ENCODE data around the gene TMEM258. TPM values are rescaled to one million over a fixed set of nuclear protein-coding genes. Genes with fewer than 3 reads are reported as not detected.

Gene TMEM258
- total and polyA plus RNA-seq, 4 donors, result 43.9 to 229 (median 163) TPM

DNA sequence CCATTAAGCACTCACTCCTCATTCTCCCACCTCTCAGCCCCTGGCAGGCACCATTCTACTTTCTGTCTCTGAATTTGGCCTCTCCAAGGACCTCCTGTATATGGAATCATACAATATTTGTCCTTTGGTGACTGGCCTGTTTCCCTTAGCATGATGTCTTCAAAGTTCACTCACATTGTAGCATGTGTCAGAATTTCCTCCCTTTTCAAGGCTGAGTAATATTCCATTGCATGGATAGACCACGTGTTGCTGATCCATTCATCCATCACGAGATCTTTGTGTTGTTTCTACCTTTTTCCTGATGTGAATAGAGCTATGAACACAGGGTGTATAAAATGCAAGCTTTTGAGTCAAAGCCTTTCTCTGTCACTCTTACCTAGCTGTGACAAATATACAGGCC is 47.3 kb upstream of the TMEM258 start:
- H3K9ac ChIP-seq (ENCODE audit: insufficient read depth in 1 of 2, low read length in 2 of 2), result no peak overlapping the region
- no peaks in the 10 kb centered on the region for H3K27me3 ChIP-seq (ENCODE audit: control insufficient read depth in 3 of 3, insufficient read depth in 3 of 3, low read length in 2 of 3)
- peaks cover 0 to 16% (median 12%) of the 10 kb centered on the region in 4 donors for H3K36me3 ChIP-seq (ENCODE audit: control insufficient read depth in 4 of 4, insufficient read depth in 4 of 4, low read length in 4 of 4)
- H3K9me3 ChIP-seq (ENCODE audit: control insufficient read depth in 4 of 4, insufficient read depth in 3 of 4, low read length in 3 of 4), result peaks cover 0 to 2% (median 0%) of the 10 kb centered on the region in 4 donors
- H3K27ac ChIP-seq (ENCODE audit: low read depth in 1 of 2, low read length in 1 of 2), result no peak overlapping the region
- ATAC-seq (ENCODE audit: insufficient read depth, low FRiP score) (no peak), DNase-seq (no peak)
- 97 to 98% methylated on average over 2 of the region's 2 CpGs for WGBS, 2 donors
- TF ChIP-seq, protein P1, sequence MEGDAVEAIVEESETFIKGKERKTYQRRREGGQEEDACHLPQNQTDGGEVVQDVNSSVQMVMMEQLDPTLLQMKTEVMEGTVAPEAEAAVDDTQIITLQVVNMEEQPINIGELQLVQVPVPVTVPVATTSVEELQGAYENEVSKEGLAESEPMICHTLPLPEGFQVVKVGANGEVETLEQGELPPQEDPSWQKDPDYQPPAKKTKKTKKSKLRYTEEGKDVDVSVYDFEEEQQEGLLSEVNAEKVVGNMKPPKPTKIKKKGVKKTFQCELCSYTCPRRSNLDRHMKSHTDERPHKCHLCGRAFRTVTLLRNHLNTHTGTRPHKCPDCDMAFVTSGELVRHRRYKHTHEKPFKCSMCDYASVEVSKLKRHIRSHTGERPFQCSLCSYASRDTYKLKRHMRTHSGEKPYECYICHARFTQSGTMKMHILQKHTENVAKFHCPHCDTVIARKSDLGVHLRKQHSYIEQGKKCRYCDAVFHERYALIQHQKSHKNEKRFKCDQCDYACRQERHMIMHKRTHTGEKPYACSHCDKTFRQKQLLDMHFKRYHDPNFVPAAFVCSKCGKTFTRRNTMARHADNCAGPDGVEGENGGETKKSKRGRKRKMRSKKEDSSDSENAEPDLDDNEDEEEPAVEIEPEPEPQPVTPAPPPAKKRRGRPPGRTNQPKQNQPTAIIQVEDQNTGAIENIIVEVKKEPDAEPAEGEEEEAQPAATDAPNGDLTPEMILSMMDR (IDR thresholded peaks at IDR 0.05; ENCODE audit: control extremely low read depth, extremely low read depth), result no peak
- H3K4me1 ChIP-seq (ENCODE audit: control insufficient read depth in 5 of 5, insufficient read depth in 5 of 5, low read length in 5 of 5), result peaks cover 0 to 4% (median 0%) of the 10 kb centered on the region in 5 donors
- no peak overlapping the region for H3K4me3 ChIP-seq

DNA sequence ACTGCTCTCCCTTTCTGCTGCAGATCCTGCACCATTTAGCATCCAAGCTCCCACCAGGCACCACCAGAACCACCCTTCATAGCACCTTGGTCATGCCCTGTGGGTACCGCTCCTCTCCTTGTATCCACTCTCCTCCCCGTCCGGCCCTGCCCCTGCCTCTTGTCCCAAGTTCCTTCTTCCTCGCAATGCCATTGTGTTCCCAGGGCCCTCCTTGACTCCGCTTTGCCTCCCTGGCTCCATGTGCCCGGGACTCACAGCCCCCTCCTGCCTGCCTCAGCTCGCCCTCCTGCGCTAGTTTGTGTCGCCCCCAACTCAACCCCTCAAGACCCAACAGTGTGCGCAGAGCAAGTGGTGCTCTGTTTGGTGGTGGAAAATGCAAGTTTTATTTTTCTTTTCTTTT is 46.5 kb upstream of the TMEM258 start:
- WGBS, 2 donors, result 87 to 89% methylated on average over 10 of the region's 10 CpGs
- TF ChIP-seq, protein P1 (IDR thresholded peaks at IDR 0.05; ENCODE audit: control extremely low read depth, extremely low read depth), result no peak

DNA sequence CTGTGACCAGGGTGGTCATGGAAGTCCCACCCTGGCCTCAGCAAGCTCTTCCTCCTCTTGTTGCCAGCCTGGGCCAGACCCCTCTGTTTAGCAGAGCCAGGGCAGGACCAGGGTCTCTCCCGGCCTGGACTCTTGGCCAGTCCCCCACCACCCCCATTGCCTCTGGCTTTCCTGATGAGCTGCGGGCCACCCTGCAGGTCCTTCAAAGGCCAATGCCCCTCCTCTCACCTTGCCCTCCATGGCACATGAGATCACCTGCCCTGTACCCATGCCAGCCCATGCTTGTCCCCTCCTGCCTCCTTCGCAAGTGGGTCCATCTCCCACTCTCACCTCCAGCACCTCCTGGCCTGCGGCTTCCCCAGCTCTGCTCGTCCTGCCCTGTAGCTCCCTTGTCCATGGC is 46.1 kb upstream of the TMEM258 start:
- H3K9me3 ChIP-seq (ENCODE audit: control insufficient read depth in 4 of 4, insufficient read depth in 3 of 4, low read length in 3 of 4), result peaks cover 0 to 2% (median 0%) of the 10 kb centered on the region in 4 donors
- no peak overlapping the region for H3K27ac ChIP-seq (ENCODE audit: low read depth in 1 of 2, low read length in 1 of 2)
- TF ChIP-seq, protein P1 (IDR thresholded peaks at IDR 0.05; ENCODE audit: control extremely low read depth, extremely low read depth), result no peak
- H3K4me3 ChIP-seq, result no peak overlapping the region
- peaks cover 0 to 16% (median 12%) of the 10 kb centered on the region in 4 donors for H3K36me3 ChIP-seq (ENCODE audit: control insufficient read depth in 4 of 4, insufficient read depth in 4 of 4, low read length in 4 of 4)
- WGBS, 2 donors, result 93 to 98% methylated on average over 5 of the region's 5 CpGs
- H3K4me1 ChIP-seq (ENCODE audit: control insufficient read depth in 5 of 5, insufficient read depth in 5 of 5, low read length in 5 of 5), result peaks cover 0 to 6% (median 4%) of the 10 kb centered on the region in 5 donors
- H3K9ac ChIP-seq (ENCODE audit: insufficient read depth in 1 of 2, low read length in 2 of 2), result no peak overlapping the region
- DNase-seq (no peak), ATAC-seq (ENCODE audit: insufficient read depth, low FRiP score) (no peak)
- H3K27me3 ChIP-seq (ENCODE audit: control insufficient read depth in 3 of 3, insufficient read depth in 3 of 3, low read length in 2 of 3), result no peaks in the 10 kb centered on the region

More for the DNA sequence above, 46.5 kb upstream of the TMEM258 start:
- ATAC-seq (ENCODE audit: insufficient read depth, low FRiP score), result no peak
- DNase-seq, result no peak
- Histone ChIP-seq H3K27ac (ENCODE audit: low read depth in 1 of 2, low read length in 1 of 2) (no peak overlapping the region), H3K9ac (ENCODE audit: insufficient read depth in 1 of 2, low read length in 2 of 2) (no peak overlapping the region), H3K9me3 (ENCODE audit: control insufficient read depth in 4 of 4, insufficient read depth in 3 of 4, low read length in 3 of 4) (peaks cover 0 to 2% (median 0%) of the 10 kb centered on the region in 4 donors), H3K27me3 (ENCODE audit: control insufficient read depth in 3 of 3, insufficient read depth in 3 of 3, low read length in 2 of 3) (no peaks in the 10 kb centered on the region), H3K36me3 (ENCODE audit: control insufficient read depth in 4 of 4, insufficient read depth in 4 of 4, low read length in 4 of 4) (peaks cover 0 to 16% (median 12%) of the 10 kb centered on the region in 4 donors), H3K4me3 (no peak overlapping the region), H3K4me1 (ENCODE audit: control insufficient read depth in 5 of 5, insufficient read depth in 5 of 5, low read length in 5 of 5) (peaks cover 0 to 6% (median 4%) of the 10 kb centered on the region in 5 donors)
